ENCODE results near the gene AKT3. TPM values are rescaled to one million over a fixed set of nuclear protein-coding genes. Genes with fewer than 3 reads are reported as not detected.

Gene AKT3
- total RNA-seq, 1 donor from 2014 or later: 55.8 TPM

Other genes with a start within 250 kb of the AKT3 start
- 11.9 TPM for gene ZBTB18, start 201.0 kb upstream of the AKT3 start, total RNA-seq

Measured in mesenteric fat pad (tissue), 1 donor.